A673 (cell line): ENCODE results near the gene MAEL. TPM values are rescaled to one million over a fixed set of nuclear protein-coding genes. Genes with fewer than 3 reads are reported as not detected.

Experiments used
- BruUV-seq: library from RNA; stranded (reverse); fragments of 400-500 nt; replicated peaks from 2 replicates; lab custom pipeline; 2021; lab: Mats Ljungman, UMichigan
- CTCF ChIA-PET: fragments of 300-600 bp; sonication (Branson Sonifier 250); formaldehyde crosslinking; loops from one replicate; lab custom pipeline; 2022; ENCODE audit warnings: antibody characterized with exemption; lab: Charles Lee
- POLR2A ChIA-PET: fragments of 300-600 bp; sonication (Branson Sonifier 250); formaldehyde crosslinking; loops from one replicate; lab custom pipeline; 2022; ENCODE audit warnings: antibody characterized with exemption; ENCODE audit not compliant: low non-redundant PET; lab: Charles Lee
- DNase-seq: peaks from one replicate; pipeline ENCODE4 v3.0.0-alpha.2; 2015; ENCODE audit warnings: low spot score
- H3K27ac ChIP-seq: fragments of 200-600 bp; sonication (generic); 2 replicates; pipeline ENCODE4 v1.5.1; 2016; ENCODE audit warnings: mixed run types, low read depth, mild to moderate bottlenecking, mixed read lengths, antibody characterized with exemption, low read length; ENCODE audit not compliant: poor library complexity, severe bottlenecking
- H3K27me3 ChIP-seq: fragments of 200-600 bp; sonication (generic); replicated peaks from 2 replicates; pipeline ENCODE4 v1.6.1; 2017; ENCODE audit warnings: mixed run types, low read depth, mild to moderate bottlenecking, mixed read lengths, antibody characterized with exemption, low read length; ENCODE audit not compliant: insufficient read depth, poor library complexity
- H3K36me3 ChIP-seq: fragments of 200-600 bp; sonication (generic); 2 replicates; pipeline ENCODE4 v1.6.1; 2016; ENCODE audit warnings: mixed run types, mild to moderate bottlenecking, mixed read lengths, antibody characterized with exemption, low read length; ENCODE audit not compliant: insufficient read depth, poor library complexity, severe bottlenecking
- H3K4me1 ChIP-seq: fragments of 200-600 bp; sonication (generic); 2 replicates; pipeline ENCODE4 v1.6.1; 2017; ENCODE audit warnings: mixed run types, mild to moderate bottlenecking, mixed read lengths, antibody characterized with exemption, low read length; ENCODE audit not compliant: insufficient read depth, poor library complexity, severe bottlenecking
- H3K4me3 ChIP-seq: fragments of 200-600 bp; sonication (generic); 2 replicates; pipeline ENCODE4 v1.5.1; 2016; ENCODE audit warnings: low read depth, mixed run types, mild to moderate bottlenecking, mixed read lengths, low read length; ENCODE audit not compliant: poor library complexity, severe bottlenecking
- H3K9me3 ChIP-seq: fragments of 200-600 bp; sonication (generic); 2 replicates; pipeline ENCODE4 v1.6.1; 2016; ENCODE audit warnings: mixed run types, low read depth, mild to moderate bottlenecking, mixed read lengths, antibody characterized with exemption, low read length; ENCODE audit not compliant: poor library complexity, severe bottlenecking
- EZH2 ChIP-seq: fragments of 200-600 bp; sonication (generic); IDR thresholded peaks from 2 replicates; pipeline ENCODE4 v1.6.1; 2017; ENCODE audit warnings: borderline replicate concordance, low read depth, mild to moderate bottlenecking, mixed read lengths, antibody characterized with exemption, low read length; ENCODE audit not compliant: poor library complexity, severe bottlenecking
- intact Hi-C: fragments of 100-400 bp; cut with micrococcal nuclease; formaldehyde crosslinking; loops from one replicate; pipeline ENCODE4 v1.10.0; 2022; ENCODE audit not compliant: unreplicated experiment
- total RNA-seq: library from RNA; stranded (reverse); gene quantifications from 2 replicates; pipeline ENCODE4 v1.2.3, GENCODE V29; 2021
- TF ChIP-seq, protein P1 (sequence below): fragments of 300-800, 200-600 bp; sonication (generic); conservative IDR thresholded peaks from 2 replicates; pipeline ENCODE4 v1.5.1; 2017; ENCODE audit warnings: low read depth, mild to moderate bottlenecking, antibody characterized with exemption, low read length, moderate library complexity, mixed read lengths

Gene MAEL
- total RNA-seq, 1 experiment from 2014 or later, result not detected

DNA sequence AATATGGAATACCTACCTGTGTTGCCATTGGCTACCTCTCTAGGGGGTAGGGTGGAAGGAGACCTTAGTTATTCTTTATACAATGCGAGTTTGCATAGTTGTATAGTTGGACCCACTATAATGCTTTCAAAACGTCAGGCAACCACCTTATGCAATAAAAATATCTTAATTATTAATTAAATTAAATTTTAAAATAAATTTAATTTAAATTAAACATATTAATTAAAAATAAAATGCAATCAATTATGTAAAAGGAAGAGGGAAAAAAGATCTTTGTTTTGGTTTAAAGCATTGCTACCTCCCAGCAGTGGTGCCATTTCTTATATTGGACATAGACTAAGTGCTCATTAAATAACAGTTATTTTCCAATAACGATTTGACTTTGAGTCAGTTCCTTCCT, 78.8 kb downstream of the MAEL start:
- no peak for DNase-seq
- H3K4me3 ChIP-seq, result no peak overlapping the region
- POLR2A ChIA-PET, result no interaction called here
- intact Hi-C loops, result loop anchor here (2.0 to 10.0 kb wide), 2 partner anchors 61 to 617 kb away; no protein-coding TSS in a partner anchor
- TF ChIP-seq EZH2, result no peak
- TF ChIP-seq, protein P1, sequence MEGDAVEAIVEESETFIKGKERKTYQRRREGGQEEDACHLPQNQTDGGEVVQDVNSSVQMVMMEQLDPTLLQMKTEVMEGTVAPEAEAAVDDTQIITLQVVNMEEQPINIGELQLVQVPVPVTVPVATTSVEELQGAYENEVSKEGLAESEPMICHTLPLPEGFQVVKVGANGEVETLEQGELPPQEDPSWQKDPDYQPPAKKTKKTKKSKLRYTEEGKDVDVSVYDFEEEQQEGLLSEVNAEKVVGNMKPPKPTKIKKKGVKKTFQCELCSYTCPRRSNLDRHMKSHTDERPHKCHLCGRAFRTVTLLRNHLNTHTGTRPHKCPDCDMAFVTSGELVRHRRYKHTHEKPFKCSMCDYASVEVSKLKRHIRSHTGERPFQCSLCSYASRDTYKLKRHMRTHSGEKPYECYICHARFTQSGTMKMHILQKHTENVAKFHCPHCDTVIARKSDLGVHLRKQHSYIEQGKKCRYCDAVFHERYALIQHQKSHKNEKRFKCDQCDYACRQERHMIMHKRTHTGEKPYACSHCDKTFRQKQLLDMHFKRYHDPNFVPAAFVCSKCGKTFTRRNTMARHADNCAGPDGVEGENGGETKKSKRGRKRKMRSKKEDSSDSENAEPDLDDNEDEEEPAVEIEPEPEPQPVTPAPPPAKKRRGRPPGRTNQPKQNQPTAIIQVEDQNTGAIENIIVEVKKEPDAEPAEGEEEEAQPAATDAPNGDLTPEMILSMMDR, result no peak
- BruUV-seq, result no TSS peak
- H3K4me1 ChIP-seq, result no peaks in the 10 kb centered on the region
- H3K27me3 ChIP-seq, result no peaks in the 10 kb centered on the region
- no peaks in the 10 kb centered on the region for H3K9me3 ChIP-seq
- H3K27ac ChIP-seq, result no peak overlapping the region
- H3K36me3 ChIP-seq, result no peaks in the 10 kb centered on the region
- CTCF ChIA-PET, result no interaction called here

DNA sequence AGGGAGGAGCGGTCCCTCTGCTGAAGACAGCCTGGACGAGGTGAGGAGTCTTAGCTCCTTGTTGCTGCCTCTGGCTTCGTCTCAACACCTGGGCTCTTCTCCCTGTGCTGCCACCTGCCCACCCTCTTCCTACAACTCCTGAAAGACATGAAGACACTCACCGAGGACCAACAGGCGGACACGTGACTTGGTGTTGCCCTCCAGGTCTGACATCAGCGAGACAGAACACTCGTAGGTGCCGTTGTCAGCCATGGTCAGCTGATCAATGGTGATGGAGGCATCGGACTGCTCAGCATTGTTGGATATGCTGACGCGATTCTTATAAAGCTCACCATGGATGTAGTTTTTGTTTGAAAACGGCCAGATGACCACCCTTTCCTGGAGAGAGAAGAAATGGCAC, 79.7 kb downstream of the MAEL start:
- Histone ChIP-seq H3K27ac (no peak overlapping the region), H3K27me3 (no peaks in the 10 kb centered on the region), H3K36me3 (no peaks in the 10 kb centered on the region), H3K4me1 (no peaks in the 10 kb centered on the region), H3K9me3 (no peaks in the 10 kb centered on the region), H3K4me3 (no peak overlapping the region)
- BruUV-seq, result no TSS peak
- DNase-seq, result no peak
- TF ChIP-seq EZH2, result no peak
- TF ChIP-seq, protein P1, result no peak
- intact Hi-C loops, result loop anchor here (10.0 kb wide), 1 partner anchor 616 kb away; no protein-coding TSS in a partner anchor
- CTCF ChIA-PET, result interaction anchor here (1.0 to 1.1 kb wide), 2 partner anchors 10 to 472 kb away, joined by 3 read pairs; no protein-coding TSS in a partner anchor
- POLR2A ChIA-PET, result no interaction called here

DNA sequence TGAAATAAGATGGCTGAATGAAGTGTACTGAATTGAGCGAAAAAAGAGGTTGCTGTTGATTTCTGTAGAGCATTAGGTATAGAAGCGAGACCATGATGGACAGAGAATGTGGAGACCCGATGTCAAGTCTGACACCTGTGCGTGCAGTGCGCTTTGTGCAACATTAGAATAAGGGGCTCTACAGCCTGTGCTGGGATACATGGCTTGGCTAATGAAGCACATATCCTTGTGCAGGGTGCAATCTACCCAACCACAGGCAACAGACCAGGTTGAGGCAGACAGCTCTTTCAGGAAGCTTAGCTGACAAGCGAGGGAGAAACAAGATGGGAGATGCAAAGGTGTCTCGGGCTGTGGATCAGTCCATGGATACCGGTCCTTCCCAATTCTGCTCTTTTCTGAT, 82.2 kb downstream of the MAEL start:
- no peaks in the 10 kb centered on the region for H3K36me3 ChIP-seq
- no peaks in the 10 kb centered on the region for H3K9me3 ChIP-seq
- BruUV-seq, result no TSS peak
- POLR2A ChIA-PET, result no interaction called here
- intact Hi-C loops, result no loop called here
- H3K27me3 ChIP-seq, result no peaks in the 10 kb centered on the region
- CTCF ChIA-PET, result no interaction called here
- DNase-seq, result no peak
- H3K27ac ChIP-seq, result no peak overlapping the region
- no peak overlapping the region for H3K4me3 ChIP-seq
- H3K4me1 ChIP-seq, result no peaks in the 10 kb centered on the region
- TF ChIP-seq, protein P1, result no peak
- no peak for TF ChIP-seq EZH2

Other genes with a start within 250 kb of the MAEL start
- gene POGK, start 149.8 kb upstream of the MAEL start, total RNA-seq, result 37.3 and 44.1 TPM in 2 replicates
- 15.2 and 17.8 TPM in 2 replicates for gene TADA1, start 113.0 kb upstream of the MAEL start, total RNA-seq
- not detected in 2 replicates for gene ILDR2, start 13.7 kb upstream of the MAEL start, total RNA-seq
- not detected in 2 replicates for gene GPA33, start 101.1 kb downstream of the MAEL start, total RNA-seq
- not detected in 2 replicates for gene STYXL2, start 104.8 kb downstream of the MAEL start, total RNA-seq
- gene POU2F1, start 231.6 kb downstream of the MAEL start, total RNA-seq, result 25.0 and 28.3 TPM in 2 replicates